ENCODE measurements around the gene CES2.
"Not testable (repeated sequence)": the region's sequence is repeated elsewhere in the genome, so short reads cannot be mapped to it uniquely, and the experiment has no call there.

The CES2 gene

GRCh38 chr16:66935314-66936011 is at the start of gene CES2:
CES2 (plus strand) TSS chr16:66935516; CDS start chr16:66935636, 120 bp downstream.
- no peak for DNase-seq (ENCODE audit: low read depth)

- no peak for DNase-seq (ENCODE audit: low read depth)
These were observed 49.0 kb upstream of the CES2 start for GRCh38 chr16:66886321-66886720.

- no peak for DNase-seq (ENCODE audit: low read depth)
These were observed 48.4 kb upstream of the CES2 start for GRCh38 chr16:66886914-66887313.

- no peak for DNase-seq (ENCODE audit: low read depth)
These were observed 46.4 kb upstream of the CES2 start for GRCh38 chr16:66888647-66889615.

GRCh38 chr16:66889622-66890021 is 45.7 kb upstream of the CES2 start:
- no peak for DNase-seq (ENCODE audit: low read depth)

GRCh38 chr16:66890799-66891198 is 44.5 kb upstream of the CES2 start:
- no peak for DNase-seq (ENCODE audit: low read depth)

- no peak for DNase-seq (ENCODE audit: low read depth)
These were observed 44.0 kb upstream of the CES2 start for GRCh38 chr16:66891360-66891759.

GRCh38 chr16:66891797-66892196 is 43.5 kb upstream of the CES2 start:
- no peak for DNase-seq (ENCODE audit: low read depth)

GRCh38 chr16:66894055-66894454 is 41.3 kb upstream of the CES2 start:
- no peak for DNase-seq (ENCODE audit: low read depth)

- peak; percentile 50 for DNase-seq (ENCODE audit: low read depth)
These were observed 40.2 kb upstream of the CES2 start for GRCh38 chr16:66894948-66895688.

- DNase-seq (ENCODE audit: low read depth), result no peak
These were observed 39.7 kb upstream of the CES2 start for GRCh38 chr16:66895689-66895979.

- DNase-seq (ENCODE audit: low read depth), result no peak
These were observed 39.3 kb upstream of the CES2 start for GRCh38 chr16:66895999-66896398.

GRCh38 chr16:66896682-66897081 is 38.6 kb upstream of the CES2 start:
- not testable (repeated sequence) for DNase-seq (ENCODE audit: low read depth)

- DNase-seq (ENCODE audit: low read depth), result no peak
These were observed 37.1 kb upstream of the CES2 start for GRCh38 chr16:66898207-66898606.

GRCh38 chr16:66898933-66899309 is 36.4 kb upstream of the CES2 start:
- no peak for DNase-seq (ENCODE audit: low read depth)

- no peak for DNase-seq (ENCODE audit: low read depth)
These were observed 35.9 kb upstream of the CES2 start for GRCh38 chr16:66899310-66899944.

- no peak for DNase-seq (ENCODE audit: low read depth)
These were observed 35.2 kb upstream of the CES2 start for GRCh38 chr16:66899945-66900710.

GRCh38 chr16:66900721-66901441 is 34.4 kb upstream of the CES2 start:
- DNase-seq (ENCODE audit: low read depth), result no peak

GRCh38 chr16:66901626-66902025 is 33.7 kb upstream of the CES2 start:
- DNase-seq (ENCODE audit: low read depth), result no peak

- no peak for DNase-seq (ENCODE audit: low read depth)
These were observed 32.4 kb upstream of the CES2 start for GRCh38 chr16:66902648-66903543.

Measured in GM04504 (cell line).